Sigmoid colon (tissue), 7 donors: ENCODE results near the gene PSG6. TPM values are rescaled to one million over a fixed set of nuclear protein-coding genes. Genes with fewer than 3 reads are reported as not detected.
"Not testable (repeated sequence)": the region's sequence is repeated elsewhere in the genome, so short reads cannot be mapped to it uniquely, and the experiment has no call there.

Experiments used
- DNase-seq: peaks from one replicate; pipeline ENCODE4 v3.0.0-alpha.2; 2019
- H3K27ac ChIP-seq, 4 donors: fragments of 200-600 bp; sonication (generic); one replicate each; pipeline ENCODE4 v1.5.1; 2016 to 2019; ENCODE audit warnings: mild to moderate bottlenecking in 1 of 4
- H3K27me3 ChIP-seq, 3 donors: fragments of 200-600 bp; sonication (generic); one replicate each; pipeline ENCODE4 v1.5.1; 2019; ENCODE audit warnings: mild to moderate bottlenecking in 1 of 3
- H3K36me3 ChIP-seq, 4 donors: fragments of 200-600 bp; sonication (generic); one replicate each; pipeline ENCODE4 v1.5.1; 2016 to 2019
- H3K4me1 ChIP-seq, 4 donors: fragments of 200-600 bp; sonication (generic); one replicate each; pipeline ENCODE4 v1.5.1; 2017 to 2019
- H3K4me3 ChIP-seq, 4 donors: fragments of 200-600 bp; sonication (generic); one replicate each; pipeline ENCODE4 v1.5.1; 2017 to 2019; ENCODE audit warnings: mild to moderate bottlenecking in 2 of 4, moderate library complexity in 1 of 4
- H3K9me3 ChIP-seq, 4 donors: fragments of 200-600 bp in 3 of 4; sonication (generic) in 3 of 4; one replicate each; pipeline versions ENCODE4 v1.5.1 to v1.6.1; 2013 to 2019
- CTCF ChIP-seq, 4 experiments: fragments of 450-650 bp in 3 of 4; fragments of 200-600 bp in 1 of 4; IDR thresholded peaks; one replicate each; pipeline ENCODE4 v1.5.1; 2016 to 2019; ENCODE audit warnings: antibody characterized with exemption in 4 of 4, mild to moderate bottlenecking in 3 of 4, moderate library complexity in 2 of 4
- EP300 ChIP-seq, 4 donors: sonication (generic); formaldehyde crosslinking; IDR thresholded peaks; one replicate each; pipeline ENCODE4 v1.6.1; 2017; ENCODE audit warnings: antibody characterized with exemption in 4 of 4
- POLR2A ChIP-seq, 2 donors: fragments of 450-650 bp; IDR thresholded peaks; one replicate each; pipeline ENCODE4 v1.6.1; 2016; ENCODE audit warnings: antibody characterized with exemption in 2 of 2, mild to moderate bottlenecking in 2 of 2, moderate library complexity in 2 of 2
- POLR2AphosphoS5 ChIP-seq, 4 donors: sonication (generic); formaldehyde crosslinking; IDR thresholded peaks; one replicate each; pipeline ENCODE4 v1.6.1; 2017; ENCODE audit warnings: antibody characterized with exemption in 4 of 4
- WGBS, 2 donors: extraction: QIAGEN DNeasy Blood & Tissue Kit; methylation state at CpG; one replicate each; pipeline ENCODE4 v1.1.7; 2013; 5-methylcytosine and 5-hydroxymethylcytosine counted together
- intact Hi-C: fragments of 100-400 bp; cut with DNase I; formaldehyde crosslinking; loops from one replicate; pipeline ENCODE4 v1.15.1; 2023
- polyA plus RNA-seq, 3 donors: library from polyadenylated mRNA; stranded (reverse); fragments of 200-250 nt; gene quantifications; one replicate each; pipeline ENCODE4 v1.2.3, GENCODE V29; 2013
- total RNA-seq, 4 donors: library from RNA; depleted of rRNA; stranded (reverse); fragments of >200 nt; gene quantifications; one replicate each; pipeline ENCODE4 v1.1.0, GENCODE V29; 2016
- donor health status: healthy with polysubstance abuse.
- donor health status: Bipolar disorder and iron deficiency.
- donor health status: healthy.

PSG6 gene
- not detected for total RNA-seq
- not detected for polyA plus RNA-seq

DNA sequence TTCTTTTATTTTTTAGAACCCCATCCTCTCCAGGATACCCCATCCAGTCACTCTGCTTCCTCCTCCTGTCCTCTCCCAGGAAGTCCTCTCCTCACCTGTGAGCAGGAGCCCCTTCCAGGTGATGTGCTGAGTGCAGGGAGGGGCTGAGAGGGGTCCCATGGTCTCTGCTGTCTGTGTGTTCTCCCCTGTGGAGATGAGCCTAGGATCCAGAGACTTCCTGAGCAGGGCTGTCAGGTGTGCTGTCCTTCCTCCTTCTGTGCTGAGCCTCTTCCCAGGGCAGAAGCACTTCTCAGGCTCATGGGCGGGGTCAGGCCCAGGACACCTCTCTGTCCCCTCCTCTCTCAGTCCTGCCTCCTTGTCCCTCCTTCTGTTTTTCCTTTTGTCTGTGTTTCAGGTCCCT, at the start of gene PSG6:
Gene PSG6, minus strand, starts transcription at position 261 of the 400 bp plus-strand sequence. Its CDS starts 102 bp downstream, at position 159.
- H3K4me1 ChIP-seq: not testable (repeated sequence)
- 36 to 74% methylated on average over 1 of the region's 1 CpG for WGBS, 2 donors

GRCh38 chr19:42965176-42965575, 47.5 kb upstream of the PSG6 start:
- TF ChIP-seq CTCF (IDR thresholded peaks at IDR 0.05) (no peak), POLR2A (IDR thresholded peaks at IDR 0.05) (no peak), POLR2AphosphoS5 (IDR thresholded peaks at IDR 0.05) (no peak), EP300 (IDR thresholded peaks at IDR 0.05) (no peak)
- no peaks in the 10 kb centered on the region for H3K9me3 ChIP-seq
- H3K27me3 ChIP-seq: peaks cover 0 to 3% (median 0%) of the 10 kb centered on the region in 3 donors
- H3K4me1 ChIP-seq: no peaks in the 10 kb centered on the region
- H3K27ac ChIP-seq: no peak overlapping the region
- no peaks in the 10 kb centered on the region for H3K36me3 ChIP-seq
- 90 to 94% methylated on average over 2 of the region's 2 CpGs for WGBS, 2 donors
- no peak overlapping the region for H3K4me3 ChIP-seq
- no peak for DNase-seq
- intact Hi-C loops: no loop called here

More for the DNA sequence above, at the start of gene PSG6:
- H3K27me3 ChIP-seq, H3K9me3 ChIP-seq, H3K4me3 ChIP-seq, H3K36me3 ChIP-seq, H3K27ac ChIP-seq, intact Hi-C loops, DNase-seq: not testable (repeated sequence)

DNA sequence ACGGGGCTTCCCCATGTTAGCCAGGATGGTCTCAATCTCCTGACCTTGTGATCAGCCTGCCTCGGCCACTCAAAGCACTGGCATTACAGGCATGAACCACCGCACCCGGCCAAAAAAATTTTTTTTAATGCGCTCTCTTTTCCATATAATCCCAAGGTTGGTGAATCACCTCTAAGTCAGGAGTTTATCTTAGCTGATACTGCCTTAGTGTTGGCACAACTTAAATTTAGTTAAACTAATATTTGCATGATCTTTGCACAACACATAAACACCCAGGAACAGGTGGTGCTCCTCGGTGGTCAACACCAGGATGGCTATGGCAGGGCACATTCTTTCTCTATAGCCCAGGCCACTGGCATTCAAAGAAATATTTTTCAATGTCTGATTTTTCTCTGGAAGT, 43.4 kb upstream of the PSG6 start:
- Histone ChIP-seq H3K4me3 (no peak overlapping the region), H3K36me3 (no peaks in the 10 kb centered on the region), H3K4me1 (no peaks in the 10 kb centered on the region), H3K27ac (no peak overlapping the region), H3K27me3 (no peaks in the 10 kb centered on the region), H3K9me3 (no peaks in the 10 kb centered on the region)
- 86 to 88% methylated on average over 6 of the region's 6 CpGs for WGBS, 2 donors
- intact Hi-C loops: no loop called here
- no peak for TF ChIP-seq EP300 (IDR thresholded peaks at IDR 0.05)
- TF ChIP-seq POLR2A (IDR thresholded peaks at IDR 0.05): no peak
- TF ChIP-seq CTCF (IDR thresholded peaks at IDR 0.05): no peak
- no peak for TF ChIP-seq POLR2AphosphoS5 (IDR thresholded peaks at IDR 0.05)
- DNase-seq: no peak

DNA sequence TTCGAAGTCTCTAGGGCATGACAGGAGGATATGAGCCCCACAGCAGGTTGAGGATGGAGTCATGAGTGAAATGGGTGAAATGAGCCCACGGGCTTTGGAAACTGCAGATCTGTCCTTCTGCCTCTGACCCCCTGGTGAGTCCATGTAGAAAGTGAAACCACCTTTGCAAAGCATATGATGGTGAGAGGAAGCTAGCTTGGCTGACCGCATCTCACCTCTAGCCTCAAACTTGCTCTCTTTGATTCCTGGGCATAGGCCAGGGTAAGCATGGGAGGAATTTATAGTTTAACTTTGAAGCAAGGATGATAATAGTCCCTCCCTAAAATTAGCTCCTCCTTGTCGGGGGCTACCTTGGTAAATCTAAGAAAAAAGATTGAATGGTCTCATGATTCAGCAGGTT, 34.4 kb upstream of the PSG6 start:
- H3K27ac ChIP-seq, H3K27me3 ChIP-seq, DNase-seq, H3K4me3 ChIP-seq, intact Hi-C loops, H3K9me3 ChIP-seq, H3K36me3 ChIP-seq: not testable (repeated sequence)
- 59 to 73% methylated on average over 4 of the region's 4 CpGs for WGBS, 2 donors
- H3K4me1 ChIP-seq: peaks cover 0 to 12% (median 5%) of the 10 kb centered on the region in 4 donors

DNA sequence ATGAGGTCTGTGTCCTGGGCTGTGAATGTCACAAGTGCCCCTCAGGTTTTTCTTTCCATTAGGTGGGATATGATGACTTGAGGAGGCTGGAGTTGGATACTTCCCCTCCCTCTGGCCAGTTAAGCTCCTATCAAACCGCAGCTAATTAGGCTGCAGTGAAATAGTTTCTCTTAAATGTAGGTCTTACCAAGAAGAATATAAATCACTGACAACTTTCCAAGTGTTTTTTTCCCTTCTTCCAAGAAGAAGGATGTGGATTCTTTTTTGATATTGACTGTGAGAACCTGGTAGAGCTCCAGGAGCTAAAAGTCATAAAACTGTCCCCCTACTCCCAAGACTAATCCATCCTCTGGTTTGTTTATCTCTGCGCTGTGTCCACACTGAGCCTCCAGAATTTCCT, 33.8 kb upstream of the PSG6 start:
- intact Hi-C loops, H3K36me3 ChIP-seq, H3K27me3 ChIP-seq, DNase-seq, H3K9me3 ChIP-seq, H3K4me3 ChIP-seq, H3K27ac ChIP-seq: not testable (repeated sequence)
- peaks cover 0 to 12% (median 5%) of the 10 kb centered on the region in 4 donors for H3K4me1 ChIP-seq
- 44 to 48% methylated on average over 2 of the region's 2 CpGs for WGBS, 2 donors

- Histone ChIP-seq H3K4me1 (no peaks in the 10 kb centered on the region), H3K27ac (no peak overlapping the region), H3K4me3 (no peak overlapping the region), H3K27me3 (no peaks in the 10 kb centered on the region), H3K9me3 (no peaks in the 10 kb centered on the region), H3K36me3 (no peaks in the 10 kb centered on the region)
- 35 to 44% methylated on average over 13 of the region's 13 CpGs for WGBS, 2 donors
- TF ChIP-seq POLR2AphosphoS5 (IDR thresholded peaks at IDR 0.05) (no peak), CTCF (IDR thresholded peaks at IDR 0.05) (peak in 1 of 4 experiments; percentile 40)
- DNase-seq: no peak
- intact Hi-C loops: no loop called here
These were observed 24.6 kb upstream of the PSG6 start for GRCh38 chr19:42942187-42942789.

DNA sequence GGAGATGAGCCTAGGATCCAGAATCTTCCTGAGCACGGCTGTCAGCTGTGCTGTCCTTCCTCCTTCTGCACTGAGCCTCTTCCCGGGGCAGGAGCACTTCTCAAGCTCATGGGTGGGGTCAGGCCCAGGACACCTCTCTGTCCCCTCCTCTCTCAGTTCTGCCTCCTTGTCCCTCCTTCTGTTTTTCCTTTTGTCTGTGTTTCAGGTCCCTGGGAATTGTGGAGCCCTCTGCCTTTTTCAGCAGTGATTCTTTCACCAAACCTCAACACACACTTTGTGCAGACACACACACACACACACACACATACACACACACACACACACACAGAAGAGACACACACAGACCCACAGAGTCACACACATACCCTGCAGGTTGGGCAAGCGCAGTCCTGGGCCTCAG, 19.4 kb upstream of the PSG6 start, which contains the start of gene PSG7:
Gene PSG7, minus strand, starts transcription at position 101 of the 400 bp plus-strand sequence. CDS start 131 bp downstream, outside the sequence.
- not testable (repeated sequence) for H3K27ac ChIP-seq
- intact Hi-C loops: loop anchor here (10.0 kb wide), 1 partner anchor 148 kb away; the partner anchor contains the start of gene PSG2
- 85 to 88% methylated on average over 3 of the region's 3 CpGs for WGBS, 2 donors

DNA sequence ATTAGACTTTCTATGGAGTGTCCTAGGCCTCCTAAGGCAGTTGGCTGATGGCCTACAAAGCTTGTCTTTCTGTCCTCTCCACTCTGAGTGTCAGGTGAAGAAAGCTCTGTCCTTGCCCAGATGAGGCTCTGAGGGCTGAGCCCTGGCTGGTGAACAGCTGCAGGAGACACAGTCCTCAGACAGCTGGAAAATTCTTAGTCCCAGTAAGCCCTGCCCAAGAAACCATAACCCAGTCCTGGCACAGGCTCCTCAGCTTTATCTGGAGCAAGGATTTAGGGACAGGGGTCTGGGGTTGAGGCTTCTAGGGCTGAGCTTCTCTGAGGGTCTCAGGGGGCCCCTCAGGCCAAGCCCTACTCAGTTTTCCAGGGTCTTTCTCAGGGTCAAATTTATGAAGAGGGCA, 17.0 kb upstream of the PSG6 start:
- H3K27me3 ChIP-seq, H3K4me3 ChIP-seq, H3K27ac ChIP-seq, H3K36me3 ChIP-seq, DNase-seq, H3K9me3 ChIP-seq: not testable (repeated sequence)
- peaks cover 0 to 17% (median 9%) of the 10 kb centered on the region in 4 donors for H3K4me1 ChIP-seq
- intact Hi-C loops: loop anchor here (10.0 kb wide), 1 partner anchor 150 kb away; the partner anchor contains the start of gene PSG2

More for the DNA sequence above, 19.4 kb upstream of the PSG6 start, which contains the start of gene PSG7:
- not testable (repeated sequence) for H3K27me3 ChIP-seq, H3K9me3 ChIP-seq, DNase-seq, H3K4me3 ChIP-seq, H3K36me3 ChIP-seq
- peaks cover 0 to 17% (median 8%) of the 10 kb centered on the region in 4 donors for H3K4me1 ChIP-seq

DNA sequence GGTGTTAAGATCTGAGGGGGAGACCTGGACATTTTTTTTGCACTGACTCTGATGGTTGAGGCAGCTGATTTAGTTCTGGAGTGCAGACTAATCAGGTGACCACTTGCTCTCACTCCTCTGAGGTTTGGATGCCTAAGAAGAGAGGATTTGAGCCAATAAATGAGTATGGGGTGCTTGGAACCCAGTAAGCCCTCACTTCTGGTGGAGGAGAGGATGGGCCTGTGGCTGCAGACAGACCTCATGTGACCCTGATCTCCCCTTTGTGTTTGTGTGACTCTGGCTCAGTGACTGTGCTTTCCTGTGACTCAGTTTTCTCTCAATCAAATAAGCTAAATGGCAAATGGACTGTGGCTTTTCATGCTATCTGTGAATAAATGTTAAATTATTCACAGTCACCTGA, 16.5 kb upstream of the PSG6 start:
- intact Hi-C loops: loop anchor here (10.0 kb wide), 1 partner anchor 151 kb away; the partner anchor contains the start of gene PSG2

More for the DNA sequence above, 16.5 kb upstream of the PSG6 start:
- not testable (repeated sequence) for H3K36me3 ChIP-seq, H3K9me3 ChIP-seq, DNase-seq, H3K27ac ChIP-seq, H3K4me3 ChIP-seq, H3K27me3 ChIP-seq
- peaks cover 0 to 17% (median 9%) of the 10 kb centered on the region in 4 donors for H3K4me1 ChIP-seq
